ENCODE results near the gene LIME1.

Gene LIME1

DNA sequence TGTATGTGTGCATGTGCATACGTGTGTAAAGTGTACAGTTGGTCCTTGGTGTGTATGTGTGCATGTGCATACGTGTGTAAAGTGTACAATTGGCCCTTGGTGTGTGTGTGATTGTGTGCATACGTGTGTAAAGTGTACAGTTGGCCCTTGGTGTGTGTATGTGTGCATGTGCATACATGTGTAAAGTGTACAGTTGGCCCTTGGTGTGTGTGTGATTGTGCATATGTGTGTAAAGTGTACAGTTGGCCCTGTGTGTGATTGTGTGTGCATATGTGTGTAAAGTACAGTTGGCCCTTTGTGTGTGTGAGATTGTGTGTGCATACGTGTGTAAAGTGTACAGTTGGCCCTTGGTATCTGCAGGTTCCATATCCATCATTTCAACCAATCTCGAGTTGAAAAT, 5.1 kb upstream of the LIME1 start:
- Histone ChIP-seq H3K4me3 (ENCODE audit: low read depth, low read length) (no peak overlapping the region), H3K4me2 (ENCODE audit: low read length) (no peak overlapping the region), H2AFZ (no peak overlapping the region), H3K9ac (no peak overlapping the region), H3K79me2 (peaks cover 46% of the 10 kb centered on the region), H3K36me3 (ENCODE audit: control insufficient read depth, insufficient read depth, low read length) (no peaks in the 10 kb centered on the region), H3K4me1 (peaks cover 30% of the 10 kb centered on the region), H3K9me3 (ENCODE audit: control insufficient read depth, low read length) (no peaks in the 10 kb centered on the region), H3K27ac (no peak overlapping the region), H3K27me3 (ENCODE audit: control insufficient read depth, insufficient read depth, low read length) (no peaks in the 10 kb centered on the region)
- TF ChIP-seq, protein P1, sequence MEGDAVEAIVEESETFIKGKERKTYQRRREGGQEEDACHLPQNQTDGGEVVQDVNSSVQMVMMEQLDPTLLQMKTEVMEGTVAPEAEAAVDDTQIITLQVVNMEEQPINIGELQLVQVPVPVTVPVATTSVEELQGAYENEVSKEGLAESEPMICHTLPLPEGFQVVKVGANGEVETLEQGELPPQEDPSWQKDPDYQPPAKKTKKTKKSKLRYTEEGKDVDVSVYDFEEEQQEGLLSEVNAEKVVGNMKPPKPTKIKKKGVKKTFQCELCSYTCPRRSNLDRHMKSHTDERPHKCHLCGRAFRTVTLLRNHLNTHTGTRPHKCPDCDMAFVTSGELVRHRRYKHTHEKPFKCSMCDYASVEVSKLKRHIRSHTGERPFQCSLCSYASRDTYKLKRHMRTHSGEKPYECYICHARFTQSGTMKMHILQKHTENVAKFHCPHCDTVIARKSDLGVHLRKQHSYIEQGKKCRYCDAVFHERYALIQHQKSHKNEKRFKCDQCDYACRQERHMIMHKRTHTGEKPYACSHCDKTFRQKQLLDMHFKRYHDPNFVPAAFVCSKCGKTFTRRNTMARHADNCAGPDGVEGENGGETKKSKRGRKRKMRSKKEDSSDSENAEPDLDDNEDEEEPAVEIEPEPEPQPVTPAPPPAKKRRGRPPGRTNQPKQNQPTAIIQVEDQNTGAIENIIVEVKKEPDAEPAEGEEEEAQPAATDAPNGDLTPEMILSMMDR (IDR thresholded peaks at IDR 0.05), result no peak

DNA sequence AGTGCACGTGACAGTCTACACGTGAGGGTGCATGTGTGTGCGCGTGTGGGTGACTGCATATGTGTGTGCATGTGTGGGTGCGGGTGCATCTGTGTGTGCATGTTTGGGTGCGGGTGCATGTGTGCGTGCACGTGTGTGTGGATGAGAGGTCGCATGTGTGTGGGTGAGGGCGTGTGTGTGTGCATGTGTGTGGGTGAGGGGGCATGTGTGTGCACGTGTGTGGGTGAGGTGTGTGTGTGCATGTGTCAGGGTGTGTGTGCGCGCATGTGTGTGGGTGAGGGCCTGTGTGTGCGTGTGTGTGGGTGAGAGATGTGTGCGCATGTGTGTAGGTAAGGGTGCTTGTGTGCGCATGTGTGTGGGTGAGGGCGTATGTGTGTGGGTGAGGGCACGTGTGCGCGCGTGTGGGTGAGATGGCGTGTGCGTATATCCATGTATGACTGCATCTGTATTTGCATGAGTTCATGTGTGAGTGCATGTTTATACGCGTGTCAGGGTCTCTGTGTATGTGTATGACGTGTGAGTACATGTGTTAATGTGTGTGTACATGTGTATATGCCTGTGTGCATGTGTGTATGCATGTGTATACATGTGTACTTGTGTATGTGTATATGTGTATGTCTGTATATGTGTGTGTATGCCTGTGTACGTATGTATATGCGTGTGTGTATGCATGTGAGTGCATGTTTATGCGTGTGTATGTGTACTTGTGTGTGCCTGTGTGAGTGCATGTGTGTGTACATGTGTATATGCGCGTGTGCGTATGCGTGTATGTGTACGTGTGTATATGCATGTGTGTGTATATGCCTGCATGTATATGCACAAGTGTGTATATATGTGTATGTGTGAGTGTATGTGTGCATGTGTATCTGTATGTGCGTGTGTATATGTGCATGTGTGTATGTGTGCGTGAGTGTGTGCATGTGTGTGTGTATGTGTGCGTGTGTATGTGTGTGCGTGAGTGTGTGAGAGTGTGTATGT, 4.1 kb upstream of the LIME1 start:
- no peak overlapping the region for H3K9ac ChIP-seq
- H3K4me1 ChIP-seq, result peaks cover 22% of the 10 kb centered on the region
- H3K27me3 ChIP-seq (ENCODE audit: control insufficient read depth, insufficient read depth, low read length), result no peaks in the 10 kb centered on the region
- H3K4me3 ChIP-seq (ENCODE audit: low read depth, low read length), result no peak overlapping the region
- no peaks in the 10 kb centered on the region for H3K36me3 ChIP-seq (ENCODE audit: control insufficient read depth, insufficient read depth, low read length)
- no peaks in the 10 kb centered on the region for H3K9me3 ChIP-seq (ENCODE audit: control insufficient read depth, low read length)
- no peak overlapping the region for H3K27ac ChIP-seq
- H3K79me2 ChIP-seq, result peaks cover 41% of the 10 kb centered on the region
- TF ChIP-seq, protein P1 (IDR thresholded peaks at IDR 0.05), result no peak
- H3K4me2 ChIP-seq (ENCODE audit: low read length), result no peak overlapping the region
- H2AFZ ChIP-seq, result no peak overlapping the region

DNA sequence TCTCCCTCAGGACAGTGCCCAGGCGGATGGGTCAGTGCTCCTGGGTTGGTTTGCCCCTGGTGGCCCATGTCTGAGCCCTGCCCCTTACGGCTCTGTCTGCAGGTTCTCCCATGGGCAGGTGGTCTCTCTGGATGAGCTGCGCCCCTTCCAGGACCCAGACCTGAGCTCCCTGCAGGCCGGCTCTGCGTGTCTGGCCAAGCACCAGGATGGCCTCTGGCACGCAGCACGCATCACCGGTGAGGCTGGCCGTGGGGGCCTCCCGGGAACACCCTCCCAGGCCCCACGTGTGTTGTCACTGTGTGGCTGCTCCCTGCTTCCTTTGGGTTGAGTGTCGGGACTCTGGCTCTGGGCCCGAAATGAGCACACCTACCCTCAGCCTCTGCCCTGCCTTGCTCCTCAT, 3.3 kb upstream of the LIME1 start:
- Histone ChIP-seq H3K9ac (no peak overlapping the region), H3K27ac (no peak overlapping the region), H3K9me3 (ENCODE audit: control insufficient read depth, low read length) (no peaks in the 10 kb centered on the region), H3K36me3 (ENCODE audit: control insufficient read depth, insufficient read depth, low read length) (no peaks in the 10 kb centered on the region), H2AFZ (no peak overlapping the region), H3K4me1 (peaks cover 15% of the 10 kb centered on the region), H3K4me3 (ENCODE audit: low read depth, low read length) (no peak overlapping the region), H3K79me2 (peaks cover 41% of the 10 kb centered on the region), H3K4me2 (ENCODE audit: low read length) (no peak overlapping the region), H3K27me3 (ENCODE audit: control insufficient read depth, insufficient read depth, low read length) (no peaks in the 10 kb centered on the region)
- TF ChIP-seq, protein P1 (IDR thresholded peaks at IDR 0.05), result no peak

DNA sequence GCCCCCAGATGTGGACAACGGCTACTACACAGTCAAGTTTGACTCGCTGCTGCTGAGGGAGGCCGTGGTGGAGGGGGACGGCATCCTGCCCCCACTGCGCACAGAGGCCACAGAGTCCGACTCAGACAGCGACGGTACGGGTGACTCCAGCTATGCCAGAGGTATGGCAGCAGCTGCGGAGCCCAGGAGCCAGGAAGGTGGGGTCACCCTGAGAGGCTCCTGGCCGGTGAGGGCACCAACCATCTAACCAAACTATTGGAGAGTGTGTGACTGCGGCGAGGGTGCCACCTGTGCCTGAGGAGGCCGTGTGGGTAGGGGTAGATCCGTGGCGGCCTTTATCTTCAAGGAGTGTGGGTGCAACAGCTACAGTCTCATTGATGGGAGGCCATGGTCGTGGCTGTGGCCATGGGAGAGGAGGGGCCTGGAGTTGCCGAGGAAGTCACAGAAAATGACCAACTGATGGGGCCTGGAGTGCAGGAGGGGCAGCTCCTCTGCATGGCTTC, 2.8 kb upstream of the LIME1 start:
- no peak overlapping the region for H3K27ac ChIP-seq
- TF ChIP-seq, protein P1 (IDR thresholded peaks at IDR 0.05), result no peak
- H3K27me3 ChIP-seq (ENCODE audit: control insufficient read depth, insufficient read depth, low read length), result no peaks in the 10 kb centered on the region
- no peak overlapping the region for H3K9ac ChIP-seq
- H3K4me2 ChIP-seq (ENCODE audit: low read length), result no peak overlapping the region
- peaks cover 41% of the 10 kb centered on the region for H3K79me2 ChIP-seq
- H2AFZ ChIP-seq, result no peak overlapping the region
- H3K9me3 ChIP-seq (ENCODE audit: control insufficient read depth, low read length), result no peaks in the 10 kb centered on the region
- H3K36me3 ChIP-seq (ENCODE audit: control insufficient read depth, insufficient read depth, low read length), result no peaks in the 10 kb centered on the region
- peaks cover 11% of the 10 kb centered on the region for H3K4me1 ChIP-seq
- no peak overlapping the region for H3K4me3 ChIP-seq (ENCODE audit: low read depth, low read length)

All from parathyroid adenoma (tissue), 2 donors.